OCI-LY3 (cell line): ENCODE data around the gene NR3C2.

Experiments used
- EZH2phosphoT487 ChIP-seq: fragments of 200-600 bp; shearing (Covaris generic); IDR thresholded peaks from 2 replicates; pipeline ENCODE4 v1.6.1; 2018; ENCODE audit warnings: antibody characterized with exemption, mixed run types, low read depth
- TF ChIP-seq, protein P1 (sequence below): fragments of 200-600, 300-600 bp; sonication (generic); IDR thresholded peaks from 2 replicates; pipeline ENCODE4 v1.5.1; 2014; ENCODE audit warnings: antibody characterized with exemption, low read length, low read depth

GRCh38 chr4:148074462-148074861 lies 367.8 kb downstream of the NR3C2 start:
- TF ChIP-seq, protein P1, sequence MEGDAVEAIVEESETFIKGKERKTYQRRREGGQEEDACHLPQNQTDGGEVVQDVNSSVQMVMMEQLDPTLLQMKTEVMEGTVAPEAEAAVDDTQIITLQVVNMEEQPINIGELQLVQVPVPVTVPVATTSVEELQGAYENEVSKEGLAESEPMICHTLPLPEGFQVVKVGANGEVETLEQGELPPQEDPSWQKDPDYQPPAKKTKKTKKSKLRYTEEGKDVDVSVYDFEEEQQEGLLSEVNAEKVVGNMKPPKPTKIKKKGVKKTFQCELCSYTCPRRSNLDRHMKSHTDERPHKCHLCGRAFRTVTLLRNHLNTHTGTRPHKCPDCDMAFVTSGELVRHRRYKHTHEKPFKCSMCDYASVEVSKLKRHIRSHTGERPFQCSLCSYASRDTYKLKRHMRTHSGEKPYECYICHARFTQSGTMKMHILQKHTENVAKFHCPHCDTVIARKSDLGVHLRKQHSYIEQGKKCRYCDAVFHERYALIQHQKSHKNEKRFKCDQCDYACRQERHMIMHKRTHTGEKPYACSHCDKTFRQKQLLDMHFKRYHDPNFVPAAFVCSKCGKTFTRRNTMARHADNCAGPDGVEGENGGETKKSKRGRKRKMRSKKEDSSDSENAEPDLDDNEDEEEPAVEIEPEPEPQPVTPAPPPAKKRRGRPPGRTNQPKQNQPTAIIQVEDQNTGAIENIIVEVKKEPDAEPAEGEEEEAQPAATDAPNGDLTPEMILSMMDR, result no peak
- TF ChIP-seq EZH2phosphoT487, result no peak
